Activated T-helper 1 cell treated with anti-CD3 and anti-CD28 coated beads, Interleukin-2, amount 50 U/mL, for 16 hours (primary cell): ENCODE results near the gene PNMT.
A peak's percentile ranks its signal among the peaks of the same experiment; 100 is the strongest.

Experiments used
- DNase-seq, 2 donors: peaks; one replicate each; pipeline ENCODE4 v3.0.0-alpha.2; 2020; ENCODE audit warnings: low read depth in 1 of 2, low spot score in 1 of 2

The PNMT gene

DNA sequence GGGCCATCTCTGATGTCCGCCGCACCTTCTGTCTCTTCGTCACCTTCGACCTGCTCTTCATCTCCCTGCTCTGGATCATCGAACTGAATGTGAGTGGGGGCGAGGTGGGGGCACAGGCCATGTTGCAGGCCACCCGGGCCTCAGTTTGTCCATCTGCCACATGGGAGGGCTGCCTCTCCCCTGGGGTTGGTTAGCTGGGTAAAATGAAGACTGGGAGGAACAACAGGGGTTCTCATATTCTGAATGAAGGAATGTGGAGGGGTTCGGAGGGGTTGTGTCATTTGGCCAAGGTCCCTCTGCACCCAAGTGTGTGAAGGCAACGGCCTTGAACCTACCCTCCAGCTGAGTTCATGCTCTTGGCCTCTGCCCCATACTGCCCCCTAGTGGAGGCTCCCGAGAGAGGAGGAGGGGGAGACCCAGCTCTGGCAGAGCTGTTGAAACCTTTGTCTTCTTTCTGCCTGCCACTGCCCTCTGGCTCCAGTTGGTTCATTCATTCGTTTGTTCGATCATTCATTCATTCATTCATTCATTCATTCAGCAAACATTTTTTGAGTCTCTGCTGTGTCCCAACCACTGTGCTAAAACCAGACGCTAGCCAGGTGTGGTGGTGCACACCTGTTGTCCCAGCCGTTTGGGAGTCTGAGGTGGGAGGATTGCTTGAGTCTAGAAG is 14.5 kb upstream of the PNMT start:
- DNase-seq: peak; percentile 58 to 70

DNA sequence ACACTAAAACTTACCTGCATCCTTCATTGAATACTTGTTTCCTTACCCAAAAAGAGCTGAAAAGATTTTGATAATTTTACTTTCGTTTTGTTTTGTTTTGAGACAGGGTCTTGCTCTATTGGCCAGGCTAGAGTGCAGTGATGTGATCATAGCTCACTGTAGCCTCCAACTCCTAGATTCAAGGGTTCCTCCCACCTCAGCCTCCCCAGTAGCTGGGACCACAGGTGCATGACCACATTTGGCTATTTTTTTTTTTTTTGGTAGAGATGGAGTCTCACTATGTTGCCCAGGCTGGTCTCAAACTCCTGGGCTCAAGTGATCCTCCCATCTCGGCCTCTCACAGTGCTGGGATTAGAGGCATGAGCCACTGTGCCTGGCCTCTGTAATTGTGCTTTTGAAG is 13.1 kb upstream of the PNMT start:
- DNase-seq: no peak

DNA sequence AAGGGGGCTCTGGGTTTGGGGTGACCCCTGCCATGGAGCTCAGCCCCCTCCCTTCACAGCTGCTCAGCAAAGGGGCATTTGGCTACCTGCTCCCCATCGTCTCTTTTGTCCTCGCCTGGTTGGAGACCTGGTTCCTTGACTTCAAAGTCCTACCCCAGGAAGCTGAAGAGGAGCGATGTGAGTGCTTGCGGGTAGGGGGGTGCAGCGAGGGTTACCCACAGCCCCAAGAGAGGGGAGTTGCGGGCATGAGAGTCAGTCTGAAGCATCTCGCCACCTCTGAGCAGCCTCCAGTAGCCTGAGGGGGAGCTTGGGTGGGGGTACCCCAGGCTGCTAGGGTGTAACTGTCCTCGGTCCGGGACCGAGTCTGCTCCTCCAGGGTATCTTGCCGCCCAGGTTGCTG is 9.9 kb upstream of the PNMT start:
- no peak for DNase-seq

DNA sequence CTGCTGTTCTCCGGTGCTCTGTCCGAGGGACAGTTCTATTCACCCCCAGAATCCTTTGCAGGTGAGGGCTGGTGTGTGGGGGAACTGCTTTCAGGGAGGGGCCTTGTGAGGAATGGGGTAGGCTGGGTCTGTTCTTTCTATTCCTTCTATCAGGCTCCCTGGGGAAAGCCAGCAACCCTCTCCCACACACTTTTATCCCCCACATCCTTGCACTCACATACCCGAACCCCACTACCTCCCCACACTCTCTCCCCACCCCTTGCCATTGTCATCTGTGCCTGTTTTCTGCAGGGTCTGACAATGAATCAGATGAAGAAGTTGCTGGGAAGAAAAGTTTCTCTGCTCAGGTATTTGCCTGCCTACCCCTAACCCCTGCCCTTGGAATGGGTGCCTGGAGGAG is 9.5 kb upstream of the PNMT start:
- no peak for DNase-seq

DNA sequence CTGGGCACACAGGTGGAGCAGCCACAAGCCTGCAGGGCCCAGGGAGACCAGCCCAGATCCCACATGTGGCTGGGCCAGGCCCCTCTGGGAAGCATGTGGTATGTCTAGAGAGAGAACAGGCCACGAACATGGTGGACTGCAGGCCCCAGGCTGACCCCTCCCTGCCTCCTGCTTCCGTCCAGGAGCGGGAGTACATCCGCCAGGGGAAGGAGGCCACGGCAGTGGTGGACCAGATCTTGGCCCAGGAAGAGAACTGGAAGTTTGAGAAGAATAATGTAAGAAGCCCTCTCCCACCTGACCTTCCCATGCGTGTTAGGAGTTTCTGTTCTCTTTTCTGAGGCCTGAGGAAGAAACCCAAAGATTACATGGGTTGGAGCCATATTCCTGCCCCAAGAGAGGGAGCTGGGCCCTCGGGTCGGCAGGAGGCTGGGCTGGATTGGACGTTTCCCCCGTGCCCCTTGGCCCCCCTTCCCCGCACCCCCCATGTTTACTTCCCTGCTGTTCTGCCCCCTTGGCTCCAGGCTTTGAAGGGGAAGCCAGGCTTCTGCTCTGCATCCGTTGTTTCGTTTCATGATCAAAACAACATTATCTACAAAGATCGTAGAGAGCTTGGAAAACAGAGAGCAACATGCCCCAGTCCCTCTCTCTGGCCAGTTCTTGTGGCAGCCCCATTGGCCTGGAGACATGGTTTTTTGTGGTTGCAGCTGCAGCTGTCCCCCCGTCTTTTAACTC is 8.8 kb upstream of the PNMT start:
- DNase-seq: no peak

DNA sequence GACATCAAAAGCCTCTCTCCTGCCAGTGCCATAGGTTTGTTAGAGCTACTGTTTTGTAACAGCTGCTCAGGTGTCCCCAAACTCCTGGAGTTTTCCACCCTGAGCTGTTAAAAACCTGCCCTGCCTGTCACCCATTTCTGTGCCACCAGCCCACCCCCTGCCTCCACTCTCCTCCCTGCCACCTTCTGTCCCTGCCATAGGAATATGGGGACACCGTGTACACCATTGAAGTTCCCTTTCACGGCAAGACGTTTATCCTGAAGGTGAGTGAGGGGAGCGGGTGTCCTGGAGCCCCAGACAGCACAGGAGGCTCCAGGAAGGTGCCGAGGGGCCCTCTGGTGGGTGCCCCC is 8.3 kb upstream of the PNMT start:
- no peak for DNase-seq

DNA sequence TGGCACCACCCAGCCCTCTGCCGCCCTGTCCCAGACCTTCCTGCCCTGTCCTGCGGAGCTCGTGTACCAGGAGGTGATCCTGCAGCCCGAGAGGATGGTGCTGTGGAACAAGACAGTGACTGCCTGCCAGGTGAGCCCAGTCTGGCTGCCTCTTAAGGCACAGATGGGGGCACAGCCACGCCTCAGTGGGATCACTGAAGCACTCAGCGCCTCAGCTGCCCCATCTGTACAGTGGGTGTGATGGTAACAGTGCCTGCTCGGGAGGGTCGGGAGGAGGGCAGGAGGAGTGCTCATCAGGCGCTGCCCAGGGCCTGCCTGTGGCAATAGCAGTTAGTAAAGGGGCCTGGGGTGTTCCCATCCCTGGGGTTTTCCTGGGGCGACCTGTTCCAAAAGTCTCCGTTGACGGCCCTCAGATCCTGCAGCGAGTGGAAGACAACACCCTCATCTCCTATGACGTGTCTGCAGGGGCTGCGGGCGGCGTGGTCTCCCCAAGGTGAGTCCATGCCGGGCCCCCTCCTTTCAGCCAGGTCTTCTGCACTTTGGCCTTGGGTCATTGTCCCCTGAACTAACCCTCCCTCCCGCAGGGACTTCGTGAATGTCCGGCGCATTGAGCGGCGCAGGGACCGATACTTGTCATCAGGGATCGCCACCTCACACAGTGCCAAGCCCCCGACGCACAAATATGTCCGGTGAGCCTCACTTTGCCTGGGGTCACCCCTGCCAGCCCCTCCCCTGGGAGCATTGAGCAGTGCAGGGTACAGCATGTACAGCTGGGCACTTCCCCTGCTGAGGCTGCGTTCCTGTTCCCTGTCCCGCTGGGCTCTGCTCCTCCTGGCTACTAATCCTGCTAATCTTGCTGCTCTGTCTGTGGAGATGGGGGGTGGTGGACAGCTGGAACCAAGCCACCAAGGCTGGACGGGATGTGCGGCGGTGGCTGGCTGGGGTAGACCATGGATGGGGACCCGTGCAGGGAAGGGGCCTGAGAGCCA is 7.6 kb upstream of the PNMT start:
- DNase-seq: no peak

DNA sequence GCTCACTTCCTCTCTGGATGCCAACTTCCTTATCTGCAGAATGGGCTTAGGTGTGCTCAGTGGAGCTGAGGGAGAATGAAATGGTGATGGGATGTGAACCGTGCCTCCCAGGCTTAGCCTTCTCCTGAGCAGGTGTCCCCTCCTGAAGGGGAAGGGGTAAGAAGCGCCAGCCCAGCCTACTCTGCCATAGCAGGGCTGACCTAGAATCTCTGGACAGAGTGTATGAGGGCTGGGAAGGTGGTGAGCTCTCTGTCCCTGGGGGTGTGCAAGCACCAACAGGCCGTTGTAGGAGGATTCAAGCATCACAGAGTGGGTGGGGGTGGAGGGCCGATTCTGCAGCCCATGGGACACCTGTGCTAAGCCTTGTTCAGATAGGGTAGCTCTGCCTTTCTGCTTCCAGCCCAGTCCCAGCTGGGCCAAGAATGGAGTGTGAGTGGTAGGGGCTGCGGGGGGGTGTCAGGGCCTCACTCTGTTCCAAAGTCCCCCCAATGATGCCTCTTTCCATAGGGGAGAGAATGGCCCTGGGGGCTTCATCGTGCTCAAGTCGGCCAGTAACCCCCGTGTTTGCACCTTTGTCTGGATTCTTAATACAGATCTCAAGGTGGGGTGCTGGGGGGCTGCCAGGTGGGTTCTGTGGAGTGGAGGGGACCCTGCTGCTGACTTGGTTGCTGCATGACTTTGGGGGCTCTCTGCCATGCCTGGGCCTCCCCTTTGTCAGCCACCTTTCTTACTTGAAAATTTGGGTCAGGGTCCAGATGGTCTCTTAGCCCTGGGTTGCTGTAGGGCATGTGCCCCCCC is 6.3 kb upstream of the PNMT start:
- no peak for DNase-seq

DNA sequence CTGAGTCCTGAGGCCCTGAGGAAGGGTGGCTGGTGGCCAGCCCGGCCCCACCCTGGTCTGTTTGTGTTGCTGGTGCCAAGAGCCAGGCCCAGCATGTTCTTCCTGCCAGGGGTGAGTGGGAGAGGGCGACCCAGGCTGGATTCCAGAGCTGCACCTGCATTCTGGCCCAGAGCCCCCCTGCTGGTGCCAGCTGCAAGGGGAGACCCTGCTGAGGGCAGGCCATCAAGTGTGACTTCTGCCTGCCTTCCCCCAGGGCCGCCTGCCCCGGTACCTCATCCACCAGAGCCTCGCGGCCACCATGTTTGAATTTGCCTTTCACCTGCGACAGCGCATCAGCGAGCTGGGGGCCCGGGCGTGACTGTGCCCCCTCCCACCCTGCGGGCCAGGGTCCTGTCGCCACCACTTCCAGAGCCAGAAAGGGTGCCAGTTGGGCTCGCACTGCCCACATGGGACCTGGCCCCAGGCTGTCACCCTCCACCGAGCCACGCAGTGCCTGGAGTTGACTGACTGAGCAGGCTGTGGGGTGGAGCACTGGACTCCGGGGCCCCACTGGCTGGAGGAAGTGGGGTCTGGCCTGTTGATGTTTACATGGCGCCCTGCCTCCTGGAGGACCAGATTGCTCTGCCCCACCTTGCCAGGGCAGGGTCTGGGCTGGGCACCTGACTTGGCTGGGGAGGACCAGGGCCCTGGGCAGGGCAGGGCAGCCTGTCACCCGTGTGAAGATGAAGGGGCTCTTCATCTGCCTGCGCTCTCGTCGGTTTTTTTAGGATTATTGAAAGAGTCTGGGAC is 5.5 kb upstream of the PNMT start:
- DNase-seq: no peak

DNA sequence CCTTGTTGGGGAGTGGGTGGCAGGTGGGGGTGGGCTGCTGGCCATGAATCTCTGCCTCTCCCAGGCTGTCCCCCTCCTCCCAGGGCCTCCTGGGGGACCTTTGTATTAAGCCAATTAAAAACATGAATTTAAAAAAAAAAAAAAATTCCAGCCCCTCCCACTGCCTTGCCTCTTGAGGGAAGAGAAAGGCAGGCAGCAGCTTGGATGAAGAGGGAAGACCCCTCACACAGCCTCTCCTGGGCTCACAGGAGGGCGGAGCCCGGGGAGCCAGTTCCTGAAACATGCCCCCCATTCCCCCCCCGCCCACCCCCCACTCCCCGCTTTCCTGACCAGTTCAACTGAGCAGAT is 4.9 kb upstream of the PNMT start:
- no peak for DNase-seq

DNA sequence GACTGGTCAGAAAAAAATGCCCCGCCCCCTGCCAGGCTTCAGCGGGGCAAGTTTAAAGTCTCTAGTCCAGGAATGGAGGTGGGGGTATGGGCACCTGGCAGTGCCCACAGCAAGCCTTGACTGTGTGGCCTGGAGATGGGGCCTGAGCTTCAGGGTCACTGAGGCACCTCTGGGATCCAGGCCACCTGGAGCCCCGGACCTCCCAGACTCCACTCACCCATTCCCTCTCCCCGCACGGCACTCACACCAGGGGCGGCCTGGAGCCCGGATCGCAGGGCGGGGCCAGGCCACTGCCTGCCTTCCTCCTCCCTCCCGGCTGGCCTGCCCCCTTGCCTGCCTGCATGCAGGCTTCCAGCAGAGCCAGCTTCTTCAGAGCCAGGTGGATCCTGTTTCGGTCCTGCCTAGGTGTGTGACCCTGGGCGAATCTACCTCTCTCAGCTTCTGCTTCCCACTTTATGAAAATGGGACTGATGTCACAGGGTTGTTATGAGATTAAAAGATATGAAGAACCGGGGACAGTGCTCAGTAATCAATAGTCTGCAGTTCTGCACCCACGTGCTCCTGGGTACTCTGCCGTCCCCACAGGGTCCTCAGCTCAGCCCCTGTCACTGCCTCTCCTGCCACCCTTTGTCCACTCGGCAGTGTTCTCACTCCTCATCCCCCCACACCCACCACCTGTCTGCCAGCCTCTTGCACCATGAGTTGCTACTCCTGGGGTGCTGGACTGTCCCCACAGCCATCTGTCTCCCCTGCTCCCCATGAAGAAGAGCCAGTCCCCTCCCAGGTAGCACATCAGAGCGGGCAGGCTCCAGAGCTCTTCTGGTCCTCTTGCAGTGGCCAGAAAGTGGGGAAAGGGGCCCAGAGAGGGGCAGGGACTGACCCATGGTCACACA is 4.3 kb upstream of the PNMT start:
- no peak for DNase-seq

DNA sequence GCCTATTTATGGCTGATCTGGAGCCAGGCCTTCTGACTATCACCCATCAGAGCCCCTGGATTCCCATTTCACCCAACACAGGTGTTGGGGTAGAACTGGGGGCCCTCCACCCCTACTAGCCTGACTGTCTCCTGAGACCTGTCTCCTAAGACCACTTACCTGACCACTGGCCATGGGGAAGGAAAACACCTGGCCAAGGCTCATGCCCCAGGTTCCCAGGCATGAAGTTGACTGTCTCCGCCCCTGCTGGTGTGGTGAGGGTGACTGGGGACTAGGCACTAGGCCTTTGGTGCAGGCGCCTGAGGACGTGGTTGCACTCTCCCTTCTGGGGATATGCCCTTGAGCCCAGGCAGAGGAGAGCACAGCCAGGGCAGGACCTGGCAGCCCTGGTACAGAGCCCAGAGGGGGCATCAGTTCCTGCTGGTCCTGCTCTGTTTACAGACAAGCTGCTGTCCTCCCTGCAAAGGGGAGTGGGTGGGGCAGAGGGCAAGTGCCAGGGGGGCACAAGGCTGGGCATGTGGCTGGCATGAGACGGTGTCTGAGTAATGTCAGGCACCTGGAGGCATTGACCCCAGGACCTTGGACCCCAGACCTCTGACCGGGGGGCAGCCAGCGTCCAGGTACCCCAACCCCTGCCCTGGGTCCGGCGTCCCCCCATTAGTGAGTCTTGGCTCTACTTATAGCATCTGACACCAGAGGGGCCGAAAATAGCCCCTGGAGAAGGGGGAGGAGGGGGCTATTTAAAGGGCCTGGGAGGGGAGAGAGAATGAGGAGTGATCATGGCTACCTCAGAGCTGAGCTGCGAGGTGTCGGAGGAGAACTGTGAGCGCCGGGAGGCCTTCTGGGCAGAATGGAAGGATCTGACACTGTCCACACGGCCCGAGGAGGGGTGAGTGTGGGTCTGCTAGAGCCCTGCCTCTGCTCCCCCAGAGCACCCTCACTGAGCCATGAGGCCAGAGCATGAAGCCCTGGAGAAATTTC is 3.4 kb upstream of the PNMT start, which contains the start of gene TCAP:
Gene TCAP, plus strand, starts transcription at position 769 of the 981 bp plus-strand sequence. Its CDS starts 11 bp downstream, at position 780.
- DNase-seq: no peak

DNA sequence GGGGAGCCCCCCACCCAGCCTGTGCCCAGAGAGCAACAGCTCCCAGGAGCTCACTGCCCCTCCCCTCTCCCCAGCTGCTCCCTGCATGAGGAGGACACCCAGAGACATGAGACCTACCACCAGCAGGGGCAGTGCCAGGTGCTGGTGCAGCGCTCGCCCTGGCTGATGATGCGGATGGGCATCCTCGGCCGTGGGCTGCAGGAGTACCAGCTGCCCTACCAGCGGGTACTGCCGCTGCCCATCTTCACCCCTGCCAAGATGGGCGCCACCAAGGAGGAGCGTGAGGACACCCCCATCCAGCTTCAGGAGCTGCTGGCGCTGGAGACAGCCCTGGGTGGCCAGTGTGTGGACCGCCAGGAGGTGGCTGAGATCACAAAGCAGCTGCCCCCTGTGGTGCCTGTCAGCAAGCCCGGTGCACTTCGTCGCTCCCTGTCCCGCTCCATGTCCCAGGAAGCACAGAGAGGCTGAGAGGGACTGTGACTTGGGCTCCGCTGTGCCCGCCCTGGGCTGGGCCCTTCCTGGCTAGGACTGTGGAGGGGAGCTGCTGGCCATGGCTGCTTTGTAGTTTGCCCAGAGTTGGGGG is 2.5 kb upstream of the PNMT start:
- DNase-seq: no peak

DNA sequence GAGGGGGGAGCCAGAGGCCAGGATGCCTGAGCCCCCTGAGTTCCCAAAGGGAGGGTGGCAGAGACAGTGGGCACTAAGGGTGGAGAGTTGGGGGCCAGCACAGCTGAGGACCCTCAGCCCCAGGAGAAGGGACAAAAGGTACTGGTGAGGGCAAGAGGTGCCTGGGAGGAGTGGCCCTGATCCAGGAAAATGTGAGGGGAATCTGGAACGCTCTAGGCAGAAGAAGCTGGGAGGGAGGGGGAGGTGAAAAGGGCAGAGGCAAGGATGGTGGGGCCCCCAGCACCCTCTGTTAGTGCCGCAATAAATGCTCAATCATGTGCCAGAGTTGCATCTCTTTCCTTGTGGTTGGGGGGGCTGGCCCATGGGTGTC is 2.0 kb upstream of the PNMT start:
- DNase-seq: no peak

DNA sequence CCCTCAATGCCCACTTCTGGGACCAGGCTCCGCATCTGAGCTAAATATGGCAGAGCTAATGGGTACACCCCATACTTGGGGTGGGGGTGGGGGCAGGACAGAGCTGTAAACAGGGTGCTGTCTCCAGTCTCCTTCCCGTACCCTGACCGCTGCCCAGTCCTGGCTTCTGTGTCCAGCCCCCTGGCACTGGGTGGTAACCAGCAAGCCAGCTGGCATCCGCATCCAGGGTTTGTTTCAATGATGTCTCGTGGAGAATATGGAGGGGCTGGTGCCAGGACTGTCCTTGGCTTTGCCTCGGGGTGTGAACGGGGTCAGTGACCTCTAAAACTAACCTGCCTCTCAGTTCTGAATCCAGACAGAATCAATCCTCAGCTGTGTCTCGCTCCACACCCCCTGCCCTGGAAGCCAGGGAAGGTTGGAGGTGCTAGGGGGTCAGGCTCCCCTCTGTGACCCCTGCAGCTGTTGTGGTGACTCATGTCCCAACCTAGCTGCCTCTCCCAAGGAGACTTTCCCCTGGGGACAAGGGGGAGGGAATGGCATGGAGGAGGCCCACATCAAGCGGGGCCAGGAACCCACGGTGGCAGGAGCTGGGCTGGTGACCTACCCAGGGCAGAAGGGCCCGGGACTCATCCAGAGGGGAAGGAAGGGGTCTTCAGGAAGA is 1.5 kb upstream of the PNMT start:
- DNase-seq: no peak

DNA sequence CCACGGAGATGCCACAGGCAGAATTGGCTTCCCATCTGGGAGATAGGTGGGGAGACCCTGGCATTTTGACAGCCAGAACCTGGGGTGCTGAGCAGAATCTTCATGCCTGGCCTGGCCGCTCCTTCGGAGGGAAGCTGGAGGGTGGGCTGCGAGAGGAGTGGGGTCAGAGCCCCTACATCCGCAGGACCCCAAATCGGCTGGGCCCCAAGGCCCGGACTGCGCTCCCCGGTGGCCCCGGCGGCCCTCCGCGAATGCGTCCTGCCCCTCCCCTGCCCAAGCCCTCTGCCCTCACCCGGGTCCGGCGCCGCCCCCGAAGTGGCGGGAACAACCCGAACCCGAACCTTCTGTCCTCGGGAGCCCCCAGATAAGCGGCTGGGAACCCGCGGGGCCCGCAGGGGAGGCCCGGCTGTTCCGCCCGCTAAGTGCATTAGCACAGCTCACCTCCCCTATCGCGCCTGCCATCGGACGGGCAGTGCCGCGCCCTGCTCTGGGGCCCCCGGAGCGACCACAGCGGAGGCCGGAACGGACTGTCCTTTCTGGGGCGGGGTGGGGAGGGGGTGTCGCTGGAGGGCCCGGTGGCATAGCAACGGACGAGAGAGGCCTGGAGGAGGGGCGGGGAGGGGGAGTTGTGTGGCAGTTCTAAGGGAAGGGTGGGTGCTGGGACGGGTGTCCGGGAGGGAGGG is 850 bp upstream of the PNMT start:
- DNase-seq: no peak
